ENCODE data around the gene IMPG1.
"Not testable (repeated sequence)": the region's sequence is repeated elsewhere in the genome, so short reads cannot be mapped to it uniquely, and the experiment has no call there.

The IMPG1 gene

DNA sequence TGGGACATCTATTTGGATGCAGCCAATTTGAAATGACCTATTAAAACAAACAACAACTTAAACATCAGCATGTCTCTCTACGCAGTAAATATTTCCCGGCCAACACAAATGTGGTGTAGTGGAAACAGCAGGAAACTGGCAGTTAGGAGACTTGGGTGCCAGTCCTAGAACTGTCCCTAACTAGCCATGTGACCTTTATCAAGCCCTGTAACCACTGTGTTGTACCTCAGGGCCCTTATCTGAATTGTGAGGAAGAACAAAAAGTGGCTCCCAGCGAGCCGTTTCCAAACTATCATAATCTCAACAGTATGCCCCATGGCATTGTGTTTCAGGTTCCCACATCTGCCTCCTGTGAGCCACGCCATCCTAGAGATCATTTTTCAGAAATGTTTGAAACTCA, 124.5 kb downstream of the IMPG1 start:
- no peak for DNase-seq

DNA sequence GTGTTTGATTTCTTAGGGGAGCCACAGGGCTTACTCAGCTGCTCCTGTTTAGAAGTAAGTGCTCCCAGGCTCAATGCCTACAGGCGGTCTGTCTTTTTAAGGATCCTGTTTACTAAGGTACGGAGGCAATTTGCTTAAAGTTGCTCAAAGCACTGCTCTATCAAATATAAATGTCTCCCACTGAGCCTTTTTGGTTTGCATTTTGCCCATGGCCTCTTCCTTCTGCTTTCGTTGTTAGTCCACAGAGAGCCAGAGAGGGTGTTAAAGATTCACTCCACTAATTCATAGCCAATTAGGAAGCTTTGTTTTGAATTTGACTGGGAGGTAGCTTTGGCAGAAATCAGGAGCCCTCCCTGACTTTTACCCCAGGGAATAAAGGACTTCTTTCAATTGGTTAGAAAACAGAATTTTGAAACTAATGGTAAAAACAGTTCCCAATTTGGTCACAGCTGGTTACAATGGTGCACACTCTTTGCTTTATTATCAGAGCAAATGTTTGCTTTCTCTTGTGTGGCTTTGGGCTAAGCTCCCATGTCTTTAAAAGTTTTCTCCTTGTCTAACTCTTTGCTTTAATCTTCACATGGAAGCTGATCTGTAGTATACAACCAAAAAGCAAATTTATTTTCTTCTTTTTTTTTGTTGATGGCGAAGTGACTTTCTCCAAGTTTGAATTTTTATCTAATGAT, 126.2 kb downstream of the IMPG1 start:
- no peak for DNase-seq

DNA sequence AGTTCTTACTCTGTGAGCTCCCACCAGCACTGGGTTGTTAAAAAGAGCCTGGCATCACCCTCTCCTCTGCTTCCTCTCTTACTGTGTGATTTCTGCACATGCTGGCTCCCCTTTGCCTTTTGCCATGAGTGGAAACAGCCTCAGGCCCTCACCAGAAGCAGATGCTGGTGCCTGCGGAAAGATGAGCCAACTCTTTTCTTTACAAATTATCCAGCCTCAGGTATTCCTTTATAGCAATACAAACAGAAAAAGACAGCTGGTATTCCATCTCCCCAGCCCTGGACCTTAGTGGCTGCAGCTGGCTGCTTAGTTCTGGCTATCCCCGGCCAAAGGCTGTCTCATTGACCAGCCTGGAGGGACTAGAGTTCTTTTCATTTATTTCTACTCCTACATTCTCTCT, 129.1 kb downstream of the IMPG1 start:
- no peak for DNase-seq

DNA sequence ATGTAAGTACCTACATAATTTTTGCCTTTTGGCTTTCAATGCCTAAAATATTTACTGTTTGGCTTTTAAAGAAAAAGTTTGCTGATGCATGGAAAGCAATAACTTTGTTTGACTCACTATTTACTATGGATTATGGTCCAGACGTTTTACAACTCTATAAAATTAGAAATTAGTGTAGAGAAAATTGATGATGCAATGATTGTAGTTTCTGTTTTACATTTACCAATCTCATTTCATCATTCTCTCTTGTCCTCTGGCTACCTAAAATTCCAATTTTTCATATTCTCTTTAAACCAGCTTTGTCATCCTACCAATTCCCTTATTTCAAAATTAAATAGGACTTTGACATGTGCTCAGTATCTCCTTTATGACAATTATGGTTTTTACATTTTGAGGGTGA, 131.0 kb downstream of the IMPG1 start:
- no peak for DNase-seq

DNA sequence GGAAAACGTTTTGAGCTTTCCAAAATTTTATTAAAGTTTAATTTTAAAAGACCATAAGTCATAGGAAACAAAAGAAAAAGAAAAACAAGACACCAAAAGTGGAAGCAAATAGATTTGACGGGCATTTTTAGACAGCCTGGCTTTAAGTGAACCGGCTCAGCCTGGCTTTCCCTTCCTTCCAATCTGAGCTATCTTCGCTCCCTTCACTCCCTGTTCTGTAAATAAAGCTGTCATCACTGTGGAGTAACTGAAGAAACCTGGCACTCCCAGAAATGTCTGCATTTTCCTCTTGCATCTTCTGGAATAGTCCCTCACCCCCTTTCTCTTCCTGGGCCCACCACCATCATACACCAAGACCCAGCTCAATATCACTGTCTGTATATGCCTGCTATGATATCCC, 131.9 kb downstream of the IMPG1 start:
- DNase-seq: no peak

DNA sequence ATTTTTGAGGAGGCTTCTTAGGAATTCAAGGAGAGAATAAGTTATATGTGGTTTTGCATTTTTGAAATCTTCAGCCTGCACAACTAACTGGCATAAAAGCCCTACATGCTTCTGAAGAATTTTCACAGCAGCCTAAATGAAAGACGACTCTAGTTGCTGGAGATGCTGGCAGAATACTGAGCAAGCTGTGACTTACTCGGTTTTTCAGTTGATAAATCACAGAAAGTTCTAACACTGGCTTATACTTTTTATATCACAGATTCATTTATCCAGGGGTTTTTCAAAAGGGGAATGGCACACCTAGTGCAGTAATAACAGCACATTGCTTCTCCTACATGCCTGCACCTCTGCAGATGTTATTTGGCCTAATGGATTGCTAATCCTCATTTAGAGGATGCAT, 134.6 kb downstream of the IMPG1 start:
- no peak for DNase-seq

DNA sequence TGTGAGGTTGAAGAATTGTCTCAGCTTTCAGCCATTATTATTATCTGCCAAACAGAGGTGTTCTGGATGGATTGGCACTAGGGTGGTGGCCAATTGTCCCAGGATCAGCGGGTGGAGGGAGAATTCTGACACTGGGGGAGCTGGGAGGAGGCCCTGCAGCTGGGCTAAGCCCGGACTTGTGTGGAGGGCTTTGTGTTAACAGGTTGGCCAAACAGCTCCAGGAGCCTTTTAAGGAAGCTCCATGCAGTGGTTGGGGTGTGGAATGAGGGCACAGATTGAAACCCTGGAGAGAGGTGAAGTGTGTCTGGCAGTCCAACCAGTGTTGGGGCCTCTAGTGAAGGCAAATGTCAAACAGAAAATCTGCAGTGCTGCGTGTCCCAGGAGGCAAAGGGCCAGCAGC, 135.8 kb downstream of the IMPG1 start:
- no peak for DNase-seq

DNA sequence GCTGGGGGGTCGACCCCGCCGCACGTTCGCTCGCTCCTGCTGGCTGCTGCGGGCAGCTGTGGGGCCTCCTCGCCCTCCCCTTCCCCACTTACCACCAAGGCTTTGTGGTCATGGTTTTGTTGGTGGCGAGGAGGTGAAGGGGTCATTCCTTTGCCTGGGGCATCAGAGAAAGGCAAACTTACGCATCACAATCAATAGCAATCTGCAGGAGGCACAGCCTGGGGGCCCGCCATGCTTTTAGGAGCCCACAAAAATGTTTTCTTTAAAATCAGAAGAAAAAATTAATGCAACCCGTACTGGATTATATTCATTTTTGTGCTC, 137.0 kb downstream of the IMPG1 start:
- DNase-seq: no peak

DNA sequence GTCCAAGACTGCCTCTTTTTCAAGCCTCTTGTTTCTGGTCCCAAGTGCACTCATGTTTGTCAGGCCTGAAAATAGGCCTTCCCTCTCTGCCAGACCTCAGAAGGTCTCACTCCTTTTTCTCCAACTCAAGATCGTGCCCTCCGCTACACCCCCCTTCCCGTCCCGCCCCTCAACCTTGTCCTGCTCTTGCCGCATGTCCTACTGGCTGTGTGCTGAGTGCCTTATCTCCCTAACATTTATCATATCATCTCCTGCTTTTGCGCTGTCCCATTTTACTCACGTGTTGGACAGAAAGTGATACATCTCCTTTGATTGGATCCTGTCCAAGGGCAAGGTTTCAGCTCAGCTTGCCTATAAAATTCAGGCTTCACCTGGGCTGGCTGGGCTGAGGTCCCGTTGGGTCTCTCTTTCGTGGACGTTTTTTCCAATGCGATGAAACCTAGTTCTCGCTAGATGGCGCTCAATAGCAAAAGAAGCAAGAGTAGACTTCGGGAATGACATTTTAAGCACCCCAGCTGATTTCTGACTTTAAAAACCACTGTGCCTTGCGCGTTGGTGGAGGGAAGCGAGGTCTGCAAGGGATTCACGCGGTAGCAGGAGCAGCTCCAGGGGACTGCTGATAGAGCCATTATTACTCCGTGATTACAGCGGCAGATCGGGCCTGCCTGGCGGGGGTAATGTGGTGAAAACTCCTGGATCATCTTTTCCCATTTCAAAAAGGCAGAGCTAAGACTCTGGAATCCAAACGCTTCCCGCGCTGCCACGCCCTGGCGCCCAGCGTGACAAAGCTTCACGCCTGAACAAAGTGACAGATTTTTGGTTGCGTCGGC, 137.6 kb downstream of the IMPG1 start:
- peak; percentile 48 for DNase-seq

DNA sequence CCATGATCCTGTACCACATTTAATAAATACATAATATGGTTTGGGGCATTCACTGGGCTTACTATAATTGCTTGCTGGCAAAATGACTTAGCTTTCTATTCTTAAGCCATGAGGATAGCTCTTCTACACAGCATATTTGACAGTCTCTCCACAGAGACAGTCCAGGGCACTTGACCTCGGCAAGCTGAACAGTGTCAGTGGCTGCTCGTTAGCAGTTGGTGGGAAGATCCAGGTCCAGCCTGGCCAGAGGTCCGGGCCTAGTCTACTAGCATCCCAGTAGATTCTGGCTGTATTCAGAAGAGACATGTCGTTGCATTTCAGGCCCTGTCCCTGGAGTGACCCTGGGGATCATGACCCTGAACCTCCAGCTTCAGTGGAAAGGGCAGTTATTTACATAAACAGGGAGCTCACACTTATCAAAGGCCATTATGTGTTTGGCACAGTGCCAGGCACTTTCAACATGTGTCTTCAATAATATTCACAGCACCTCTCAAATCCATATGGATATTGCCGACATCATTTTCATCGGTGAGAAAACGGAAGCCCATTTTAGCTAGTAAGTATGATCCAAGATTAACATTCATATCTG, 139.0 kb downstream of the IMPG1 start:
- DNase-seq: no peak

DNA sequence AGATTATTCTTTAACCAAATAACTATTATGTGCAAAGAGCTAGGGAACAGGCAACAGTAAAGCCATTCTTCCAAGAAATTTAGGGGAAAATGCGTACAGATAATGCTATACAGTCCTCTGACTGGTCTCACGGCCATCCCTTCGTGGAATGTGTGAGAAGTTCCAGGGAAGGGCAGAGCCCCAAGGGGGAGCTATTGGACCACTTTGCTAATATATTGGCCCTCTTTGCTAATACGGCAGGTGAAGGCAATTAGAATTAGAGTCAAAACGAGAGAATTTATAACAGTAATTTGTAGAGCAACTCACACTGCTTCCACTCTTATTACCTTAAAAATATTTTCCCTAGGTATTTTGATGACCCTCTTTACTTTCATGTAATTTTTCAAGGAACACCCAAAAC, 140.4 kb downstream of the IMPG1 start:
- no peak for DNase-seq

DNA sequence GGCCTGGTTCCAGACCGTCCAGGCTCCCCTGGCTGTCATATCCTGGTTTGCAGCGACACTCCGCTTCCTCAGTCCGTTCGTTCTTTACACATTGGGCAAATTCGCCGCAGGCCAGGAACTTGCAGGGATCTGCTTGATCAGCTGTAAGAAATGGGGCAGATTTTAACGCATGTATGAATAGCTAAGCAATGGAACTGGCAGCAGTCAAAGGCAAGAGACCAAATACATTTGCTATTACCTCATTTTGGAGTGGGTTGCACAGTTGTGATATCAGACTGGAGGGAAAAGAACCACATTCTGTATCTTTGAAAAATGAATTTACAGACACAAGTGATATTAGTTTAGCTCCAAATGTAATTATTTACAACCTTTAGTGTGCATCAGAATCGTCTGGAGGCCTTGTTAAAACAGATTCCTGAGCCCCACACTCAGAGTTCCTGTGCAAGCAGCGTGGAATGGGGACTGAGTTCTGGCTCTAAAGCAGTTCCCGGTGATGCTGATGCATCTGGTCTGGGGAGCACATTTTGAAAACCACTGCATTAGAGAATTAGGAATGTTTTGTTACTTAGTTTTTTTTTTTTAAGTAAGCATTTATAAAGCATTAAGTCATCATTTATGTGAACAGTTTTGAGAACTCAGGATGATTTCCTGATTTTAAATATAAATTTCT, 141.3 kb downstream of the IMPG1 start:
- DNase-seq: no peak

DNA sequence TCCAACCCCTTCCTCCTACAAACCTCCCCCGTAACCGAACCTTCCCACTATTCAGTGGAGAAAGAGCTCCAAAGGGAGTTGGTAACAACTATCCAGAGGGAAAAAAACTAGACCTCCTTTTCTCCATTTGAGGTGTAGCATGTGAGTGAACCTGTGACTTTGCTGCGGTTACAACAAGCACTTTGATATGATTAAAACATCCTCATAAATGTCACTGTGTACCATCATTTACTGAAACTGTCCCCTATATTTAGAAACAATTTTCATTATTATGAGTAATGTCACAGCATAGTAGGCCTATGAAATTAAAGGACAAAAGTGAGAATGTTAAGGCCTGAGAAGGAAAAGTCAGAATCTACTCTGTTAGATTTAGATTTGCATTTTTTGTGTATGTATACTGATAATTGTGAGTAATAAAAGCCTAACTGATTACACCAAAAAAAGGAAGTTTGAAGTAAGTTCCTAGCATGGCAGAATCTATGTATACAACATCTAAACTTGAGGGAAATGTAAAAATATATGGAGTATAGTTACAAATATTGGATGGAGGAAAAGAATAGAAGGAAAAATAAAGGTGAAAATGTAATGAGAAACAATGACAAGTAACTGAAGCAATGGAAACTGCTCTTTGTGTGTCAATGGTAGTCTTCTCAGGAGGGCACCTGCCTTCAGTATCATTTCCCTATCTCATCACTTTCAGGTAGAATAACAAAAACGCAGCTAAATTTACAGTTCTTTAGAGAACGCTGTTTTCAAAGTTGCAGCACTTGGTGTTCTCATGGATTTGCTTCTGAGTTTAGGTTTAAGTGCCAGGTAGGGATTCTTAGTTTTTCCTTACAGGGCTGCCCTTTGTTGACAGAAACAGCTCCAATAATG, 145.9 kb downstream of the IMPG1 start:
- DNase-seq: no peak

DNA sequence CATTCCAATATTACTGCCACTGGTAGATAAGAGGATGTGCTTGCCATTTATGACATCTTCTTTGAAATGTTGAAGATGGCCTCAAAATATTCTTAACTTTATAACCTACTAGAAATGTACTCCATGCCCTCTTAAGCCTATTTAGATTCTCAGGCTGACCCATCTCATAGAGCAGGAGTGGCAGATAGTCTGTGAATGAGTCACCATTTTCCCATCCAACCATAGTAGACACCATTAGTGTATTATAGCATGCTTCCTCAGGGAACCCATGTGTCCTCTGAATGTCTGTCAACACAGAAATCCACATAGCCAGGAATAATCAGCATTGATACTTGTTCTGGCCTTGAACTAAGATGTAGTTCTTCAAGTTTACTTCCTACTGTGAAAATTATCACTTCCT, 150.2 kb downstream of the IMPG1 start:
- DNase-seq: no peak

DNA sequence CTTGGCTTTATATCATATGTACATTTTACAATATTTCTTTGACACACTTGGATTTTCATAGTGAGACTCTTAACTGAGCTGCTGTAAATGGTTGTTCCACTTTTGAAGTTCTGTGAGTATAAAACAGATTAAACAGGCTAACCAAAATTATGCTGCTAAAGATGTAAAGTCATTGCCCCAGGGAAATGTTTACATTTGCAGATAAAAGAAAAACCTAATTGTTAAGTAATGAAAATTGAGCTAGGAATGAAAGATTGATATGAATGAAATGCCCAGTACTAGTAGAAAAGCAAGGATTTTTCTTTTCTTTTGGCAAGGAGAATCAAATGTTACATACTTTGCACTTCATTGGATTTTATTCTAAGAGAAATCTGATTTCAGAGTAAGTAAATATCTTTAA, 159.4 kb downstream of the IMPG1 start:
- no peak for DNase-seq

DNA sequence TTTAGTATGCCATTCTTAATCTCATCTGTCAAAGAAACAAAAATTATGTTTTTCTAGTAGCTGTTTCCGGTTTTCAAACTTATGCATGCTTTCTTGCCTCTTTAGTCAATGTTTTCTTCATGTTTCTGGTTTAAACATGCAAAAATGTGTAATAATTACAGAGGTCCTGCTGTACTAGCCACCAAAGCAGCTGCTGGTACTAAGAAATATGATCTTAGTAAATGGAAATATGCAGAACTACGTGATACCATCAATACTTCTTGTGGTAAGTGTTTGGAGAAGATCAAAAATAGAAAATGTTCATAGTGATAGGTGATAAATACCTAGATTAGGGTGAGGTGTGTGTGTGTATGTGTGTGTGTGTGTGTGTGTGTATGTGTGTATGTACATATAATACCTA, 165.0 kb downstream of the IMPG1 start:
- DNase-seq: no peak

DNA sequence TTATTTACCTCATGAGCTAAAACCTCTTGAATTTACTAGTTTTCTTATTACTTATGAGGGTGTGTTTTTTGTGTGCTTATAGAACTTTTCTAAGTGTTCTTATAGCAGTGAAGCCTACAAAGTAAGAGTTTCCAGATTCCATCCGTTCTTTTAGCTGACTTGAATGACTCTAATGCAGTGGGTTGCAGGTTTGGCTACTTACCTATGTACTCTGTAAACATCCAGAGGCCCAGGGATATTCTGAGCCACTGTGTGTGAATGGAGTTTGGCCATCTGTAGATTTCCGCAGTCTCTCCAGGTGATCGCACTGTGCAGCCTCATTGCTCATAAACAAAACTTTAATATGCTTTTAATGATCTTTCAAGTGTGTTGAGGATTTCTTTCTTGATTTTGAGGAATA, 165.6 kb downstream of the IMPG1 start:
- no peak for DNase-seq

DNA sequence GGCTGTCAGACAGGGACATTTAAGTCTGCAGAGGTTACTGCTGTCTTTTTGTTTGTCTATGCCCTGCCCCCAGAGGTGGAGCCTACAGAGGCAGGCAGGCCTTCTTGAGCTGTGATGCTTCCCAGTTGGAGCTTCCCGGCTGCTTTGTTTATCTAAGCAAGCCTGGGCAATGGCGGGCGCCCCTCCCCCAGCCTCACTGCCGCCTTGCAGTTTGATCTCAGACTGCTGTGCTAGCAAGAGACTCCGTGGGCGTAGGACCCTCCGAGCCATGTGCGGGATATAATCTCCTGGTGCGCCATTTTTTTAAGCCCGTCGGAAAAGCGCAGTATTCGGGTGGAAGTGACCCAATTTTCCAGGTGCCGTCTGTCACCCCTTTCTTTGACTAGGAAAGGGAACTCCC, 167.3 kb downstream of the IMPG1 start:
- DNase-seq: not testable (repeated sequence)

DNA sequence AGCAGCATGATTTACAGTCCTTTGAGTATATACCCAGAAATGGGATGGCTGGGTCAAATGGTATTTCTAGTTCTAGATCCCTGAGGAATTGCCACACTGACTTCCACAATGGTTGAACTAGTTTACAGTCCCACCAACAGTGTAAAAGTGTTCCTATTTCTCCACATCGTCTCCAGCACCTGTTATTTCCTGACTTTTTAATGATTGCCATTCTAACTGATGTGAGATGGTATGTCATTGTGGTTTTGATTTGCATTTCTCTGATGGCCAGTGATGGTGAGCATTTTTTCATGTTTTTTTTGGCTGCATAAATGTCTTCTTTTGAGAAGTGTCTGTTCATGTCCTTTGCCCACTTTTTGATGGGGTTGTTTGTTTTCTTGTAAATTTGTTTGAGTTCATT, 172.2 kb downstream of the IMPG1 start:
- not testable (repeated sequence) for DNase-seq

DNA sequence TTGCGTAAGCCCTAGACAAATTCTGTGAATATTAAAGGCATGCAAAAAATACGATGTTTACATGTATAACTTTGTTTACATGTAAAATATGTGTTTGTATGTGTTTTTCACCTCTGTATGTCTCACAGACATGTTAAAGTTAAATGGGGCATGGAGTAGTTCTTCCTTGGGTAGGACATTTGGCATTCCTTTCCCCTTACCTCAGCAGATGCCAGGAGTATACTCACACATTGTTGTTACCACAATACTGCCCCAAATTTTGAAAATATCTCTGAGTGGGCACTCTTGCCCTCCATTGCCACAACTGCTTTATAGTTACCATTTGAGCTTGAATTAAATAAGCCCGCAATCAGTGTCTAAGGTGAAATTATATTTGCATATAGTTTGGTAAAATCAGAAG, 175.9 kb downstream of the IMPG1 start:
- DNase-seq: no peak

DNA sequence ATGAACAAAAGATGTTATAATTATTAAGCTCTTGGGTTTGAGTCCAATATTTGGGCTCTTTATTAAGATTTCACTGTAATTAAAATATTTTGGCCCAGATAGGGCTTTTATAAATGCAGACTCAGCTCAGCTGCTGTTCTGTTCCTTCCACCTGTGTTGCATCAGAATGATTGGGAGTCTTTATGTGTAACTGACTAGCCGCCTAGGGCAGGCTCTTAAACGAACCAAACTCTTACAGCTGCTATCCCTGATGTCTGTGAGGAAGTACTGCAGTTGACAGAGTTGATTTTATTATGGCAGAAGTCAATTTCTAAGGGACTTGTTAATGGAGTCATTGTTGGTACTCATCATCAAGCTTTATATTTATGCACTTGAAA, 178.7 kb downstream of the IMPG1 start:
- no peak for DNase-seq

DNA sequence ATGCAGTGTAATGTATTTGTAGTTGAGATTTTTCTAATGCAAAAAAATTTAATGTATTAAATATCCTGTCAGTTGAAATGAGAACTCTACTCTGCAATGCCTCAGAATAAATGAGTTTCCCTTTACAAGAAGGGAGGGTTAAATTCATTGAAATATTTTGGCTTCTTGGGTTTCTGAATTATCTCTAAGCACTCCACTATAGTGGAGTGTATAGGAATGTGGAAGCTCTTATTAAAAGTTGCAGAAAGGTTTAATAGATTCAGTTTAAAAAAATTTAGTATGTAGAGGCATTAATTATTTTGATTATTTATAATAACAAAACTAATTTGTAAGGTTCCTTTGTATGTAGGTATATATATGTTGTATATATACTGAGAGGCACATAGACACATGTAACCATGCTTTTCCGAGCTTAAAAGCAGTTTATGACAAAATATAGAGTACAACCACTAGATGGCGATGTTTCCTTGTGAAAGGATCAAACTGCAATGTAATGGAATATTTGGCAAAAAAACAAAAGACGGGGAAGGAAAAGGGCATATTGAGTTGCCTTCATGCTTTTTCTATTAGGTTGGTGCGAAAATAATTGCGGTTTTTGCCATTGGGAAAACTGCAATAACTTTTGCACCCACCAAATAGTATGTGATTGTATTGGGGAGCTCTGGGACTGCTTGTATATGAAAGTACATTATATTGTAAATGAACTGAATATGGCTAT, 179.2 kb downstream of the IMPG1 start:
- DNase-seq: peak; percentile 38

All from inflammatory macrophage treated with lipopolysaccharide for 4 hours (primary cell).